ENCODE measurements around the gene ARL6IP4. TPM values are rescaled to one million over a fixed set of nuclear protein-coding genes. Genes with fewer than 3 reads are reported as not detected.

The ARL6IP4 gene
- total and polyA plus RNA-seq, 10 of the 15 experiments (the other 5 are each of a cell fraction or from before 2014, with no cell fraction given): 2.5 to 320 (median 188) TPM

GRCh38 chr12:122980183-122981035 lies at the start of gene ARL6IP4 (continued):
- no peak for TF ChIP-seq CEBPZ (IDR thresholded peaks at IDR 0.05; ENCODE audit: low read depth, low read length)
- no peak for TF ChIP-seq MEF2B (IDR thresholded peaks at IDR 0.05; ENCODE audit: partially characterized antibody, poor library complexity, severe bottlenecking)
- no peak for TF ChIP-seq FOXK2 (IDR thresholded peaks at IDR 0.05)
- TF ChIP-seq CHD1 (IDR thresholded peaks at IDR 0.05; ENCODE audit: low read depth, low read length): no peak
- TF ChIP-seq DPF2 (IDR thresholded peaks at IDR 0.05): peak; percentile 61; the same call in 1 of the 2 replicates
- TF ChIP-seq, protein P1, sequence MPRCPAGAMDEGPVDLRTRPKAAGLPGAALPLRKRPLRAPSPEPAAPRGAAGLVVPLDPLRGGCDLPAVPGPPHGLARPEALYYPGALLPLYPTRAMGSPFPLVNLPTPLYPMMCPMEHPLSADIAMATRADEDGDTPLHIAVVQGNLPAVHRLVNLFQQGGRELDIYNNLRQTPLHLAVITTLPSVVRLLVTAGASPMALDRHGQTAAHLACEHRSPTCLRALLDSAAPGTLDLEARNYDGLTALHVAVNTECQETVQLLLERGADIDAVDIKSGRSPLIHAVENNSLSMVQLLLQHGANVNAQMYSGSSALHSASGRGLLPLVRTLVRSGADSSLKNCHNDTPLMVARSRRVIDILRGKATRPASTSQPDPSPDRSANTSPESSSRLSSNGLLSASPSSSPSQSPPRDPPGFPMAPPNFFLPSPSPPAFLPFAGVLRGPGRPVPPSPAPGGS (IDR thresholded peaks at IDR 0.05; ENCODE audit: borderline replicate concordance, insufficient read depth, low read depth, low read length, poor library complexity, severe bottlenecking): no peak
- TF ChIP-seq RFX5 (IDR thresholded peaks at IDR 0.05; ENCODE audit: low read depth, low read length): no peak
- TF ChIP-seq, protein P2, sequence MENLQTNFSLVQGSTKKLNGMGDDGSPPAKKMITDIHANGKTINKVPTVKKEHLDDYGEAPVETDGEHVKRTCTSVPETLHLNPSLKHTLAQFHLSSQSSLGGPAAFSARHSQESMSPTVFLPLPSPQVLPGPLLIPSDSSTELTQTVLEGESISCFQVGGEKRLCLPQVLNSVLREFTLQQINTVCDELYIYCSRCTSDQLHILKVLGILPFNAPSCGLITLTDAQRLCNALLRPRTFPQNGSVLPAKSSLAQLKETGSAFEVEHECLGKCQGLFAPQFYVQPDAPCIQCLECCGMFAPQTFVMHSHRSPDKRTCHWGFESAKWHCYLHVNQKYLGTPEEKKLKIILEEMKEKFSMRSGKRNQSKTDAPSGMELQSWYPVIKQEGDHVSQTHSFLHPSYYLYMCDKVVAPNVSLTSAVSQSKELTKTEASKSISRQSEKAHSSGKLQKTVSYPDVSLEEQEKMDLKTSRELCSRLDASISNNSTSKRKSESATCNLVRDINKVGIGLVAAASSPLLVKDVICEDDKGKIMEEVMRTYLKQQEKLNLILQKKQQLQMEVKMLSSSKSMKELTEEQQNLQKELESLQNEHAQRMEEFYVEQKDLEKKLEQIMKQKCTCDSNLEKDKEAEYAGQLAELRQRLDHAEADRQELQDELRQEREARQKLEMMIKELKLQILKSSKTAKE (IDR thresholded peaks at IDR 0.05; ENCODE audit: low read depth, poor library complexity, severe bottlenecking): no peak
- TF ChIP-seq MXI1 (IDR thresholded peaks at IDR 0.05; ENCODE audit: low read depth, low read length): peak; percentile 22
- peak; percentile 42 for TF ChIP-seq SP1 (IDR thresholded peaks at IDR 0.05; ENCODE audit: low read depth, low read length)
- no peak for TF ChIP-seq PAX5 (IDR thresholded peaks at IDR 0.05; ENCODE audit: borderline replicate concordance, low read depth, low read length)
- no peak for TF ChIP-seq CREM (IDR thresholded peaks at IDR 0.05; ENCODE audit: low read depth)

Measured in GM12878 (cell line).